IPS DF 6.9 (cell line): ENCODE measurements around the gene CENPC.
"Not testable (repeated sequence)": the region's sequence is repeated elsewhere in the genome, so short reads cannot be mapped to it uniquely, and the experiment has no call there.

Source experiments
- DNase-seq: peaks from one replicate; pipeline ENCODE4 v3.0.0-alpha.2; 2013; ENCODE audit warnings: low read depth, low spot score
- H3K27ac ChIP-seq: one replicate; pipeline ENCODE4 v1.5.1; 2013; ENCODE audit warnings: low read length, control low read depth
- H3K27me3 ChIP-seq: 2 replicates; pipeline ENCODE4 v1.6.1; 2013; ENCODE audit warnings: mild to moderate bottlenecking, low read length; ENCODE audit not compliant: control insufficient read depth, insufficient read depth
- H3K36me3 ChIP-seq: 2 replicates; pipeline ENCODE4 v1.6.1; 2013; ENCODE audit warnings: low read length; ENCODE audit not compliant: control insufficient read depth, insufficient read depth
- H3K4me1 ChIP-seq: 2 replicates; pipeline ENCODE4 v1.6.1; 2013; ENCODE audit warnings: low read length; ENCODE audit not compliant: control insufficient read depth, insufficient read depth
- H3K4me3 ChIP-seq: 2 replicates; pipeline ENCODE4 v1.5.1; 2013; ENCODE audit warnings: mild to moderate bottlenecking, low read length
- H3K9me3 ChIP-seq: 2 replicates; pipeline ENCODE4 v1.6.1; 2013; ENCODE audit warnings: low read length, inconsistent platforms; ENCODE audit not compliant: control insufficient read depth, insufficient read depth
- WGBS: extraction: QIAGEN DNeasy Blood & Tissue Kit; methylation state at CpG from one replicate; pipeline ENCODE4 v1.1.7; 2013; ENCODE audit warnings: mixed read lengths, missing lambda C conversion rate; ENCODE audit not compliant: insufficient read length, insufficient coverage; 5-methylcytosine and 5-hydroxymethylcytosine counted together

The CENPC gene

DNA sequence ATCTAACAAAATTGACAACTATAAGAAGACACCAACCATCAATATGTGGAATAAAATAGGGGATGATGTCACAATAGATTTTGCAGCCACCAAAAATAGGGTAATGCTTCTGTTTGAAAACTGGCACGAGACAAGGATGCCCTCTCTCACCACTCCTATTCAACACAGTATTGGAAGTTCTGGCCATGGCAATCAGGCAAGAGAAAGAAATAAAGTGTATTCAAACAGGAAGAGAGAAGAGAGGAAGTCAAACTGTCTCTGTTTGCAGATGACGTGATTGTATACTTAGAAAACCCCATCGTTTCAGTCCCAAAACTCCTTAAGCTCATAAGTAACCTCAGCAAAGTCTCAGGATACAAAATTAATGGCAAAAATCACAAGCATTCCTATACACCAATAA, 21.2 kb downstream of the CENPC start:
- not testable (repeated sequence) for H3K4me1 ChIP-seq, H3K4me3 ChIP-seq, H3K9me3 ChIP-seq, H3K36me3 ChIP-seq, H3K27ac ChIP-seq, H3K27me3 ChIP-seq, DNase-seq
- WGBS, result no CpG with 5 or more reads among the region's 3 CpGs

GRCh38 chr4:67522851-67523671, 22.2 kb downstream of the CENPC start:
- no CpG with 5 or more reads among the region's 10 CpGs for WGBS
- Histone ChIP-seq H3K27me3 (no peaks in the 10 kb centered on the region), H3K4me1 (no peaks in the 10 kb centered on the region), H3K36me3 (no peaks in the 10 kb centered on the region), H3K4me3 (no peak overlapping the region), H3K27ac (no peak overlapping the region), H3K9me3 (no peaks in the 10 kb centered on the region; the same call in 1 of the 2 replicates)
- DNase-seq, result no peak

- no peaks in the 10 kb centered on the region for H3K4me1 ChIP-seq
- H3K36me3 ChIP-seq, result peaks cover 3% of the 10 kb centered on the region; the same call in 1 of the 2 replicates
Observed at GRCh38 chr4:67522230-67522629, 23.1 kb downstream of the CENPC start.

DNA sequence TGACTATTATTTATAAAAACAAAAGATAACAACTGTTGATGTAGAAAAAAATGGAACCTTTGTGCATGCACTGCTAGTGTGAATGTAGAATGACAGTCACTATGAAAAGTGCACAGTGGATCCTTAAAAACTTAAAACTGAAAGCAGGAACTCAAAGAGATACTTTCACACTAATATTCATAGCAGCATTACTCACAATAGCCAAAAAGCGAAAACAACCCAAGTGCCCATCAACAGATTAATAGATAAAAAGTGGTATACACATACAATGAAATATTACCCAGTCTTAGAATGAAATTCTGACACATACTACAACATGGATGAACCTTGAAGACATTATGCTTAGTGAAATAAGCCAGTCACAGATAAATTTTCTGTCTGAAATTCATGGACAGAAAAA, 23.8 kb downstream of the CENPC start:
- no peak for DNase-seq
- H3K9me3 ChIP-seq, result no peaks in the 10 kb centered on the region; the same call in 1 of the 2 replicates
- no peaks in the 10 kb centered on the region for H3K4me1 ChIP-seq
- no peak overlapping the region for H3K27ac ChIP-seq
- no CpG with 5 or more reads among the region's 1 CpG for WGBS
- no peaks in the 10 kb centered on the region for H3K27me3 ChIP-seq
- H3K36me3 ChIP-seq, result peaks cover 3% of the 10 kb centered on the region; the same call in 1 of the 2 replicates
- no peak overlapping the region for H3K4me3 ChIP-seq

More at GRCh38 chr4:67522230-67522629, 23.1 kb downstream of the CENPC start:
- Histone ChIP-seq H3K27ac (no peak overlapping the region), H3K9me3 (no peaks in the 10 kb centered on the region; the same call in 1 of the 2 replicates), H3K27me3 (no peaks in the 10 kb centered on the region), H3K4me3 (no peak overlapping the region)
- no CpG with 5 or more reads among the region's 2 CpGs for WGBS
- DNase-seq, result no peak

DNA sequence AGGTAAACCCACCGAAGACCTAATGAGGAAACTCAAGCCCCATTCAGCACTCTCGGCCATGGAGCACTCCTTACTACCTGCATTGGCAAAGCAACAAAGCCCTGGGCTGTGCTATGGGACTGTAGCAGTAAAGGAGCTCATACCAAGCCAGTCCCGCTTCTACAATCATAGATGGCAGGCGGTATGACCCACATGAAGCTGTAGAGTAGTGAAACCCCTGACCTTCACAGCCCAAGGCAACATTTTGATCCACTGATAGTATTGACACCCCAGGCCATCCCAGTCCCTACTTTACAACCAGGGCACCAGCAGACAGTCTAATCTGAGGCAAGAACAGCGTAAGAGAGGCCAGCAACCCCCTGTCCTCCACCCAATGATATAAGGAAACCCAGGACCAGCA, 25.2 kb downstream of the CENPC start:
- Histone ChIP-seq H3K4me1 (no peaks in the 10 kb centered on the region), H3K36me3 (peaks cover 3% of the 10 kb centered on the region; the same call in 1 of the 2 replicates), H3K9me3 (no peaks in the 10 kb centered on the region; the same call in 1 of the 2 replicates), H3K27ac (no peak overlapping the region), H3K27me3 (no peaks in the 10 kb centered on the region), H3K4me3 (no peak overlapping the region)
- no CpG with 5 or more reads among the region's 5 CpGs for WGBS
- DNase-seq, result no peak

DNA sequence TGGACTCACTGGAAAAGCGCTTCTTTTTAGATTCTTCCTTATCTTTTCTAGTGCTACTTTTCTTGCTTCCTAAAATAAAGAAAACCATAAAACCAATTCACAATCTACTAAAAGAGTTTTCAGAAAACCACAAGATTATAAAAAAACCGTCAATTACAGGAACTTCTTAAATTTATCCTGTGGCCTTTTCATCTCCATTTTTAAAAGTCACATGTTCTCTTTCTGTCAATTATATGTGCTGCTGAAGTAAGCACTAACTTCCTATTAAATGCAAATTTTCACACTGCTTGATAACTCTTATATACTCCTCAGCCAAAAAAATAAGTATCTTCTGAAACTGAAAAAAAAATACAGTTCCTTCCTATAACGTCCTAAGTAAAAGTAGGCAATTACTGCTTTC, 32.8 kb downstream of the CENPC start:
- Histone ChIP-seq H3K4me1 (no peaks in the 10 kb centered on the region), H3K27ac (no peak overlapping the region), H3K27me3 (no peaks in the 10 kb centered on the region), H3K36me3 (peaks cover 2% of the 10 kb centered on the region; the same call in 1 of the 2 replicates), H3K4me3 (no peak overlapping the region), H3K9me3 (no peaks in the 10 kb centered on the region)
- no peak for DNase-seq
- 100% methylated on average over 1 of the region's 3 CpGs for WGBS

- no peaks in the 10 kb centered on the region for H3K9me3 ChIP-seq
- no peaks in the 10 kb centered on the region for H3K36me3 ChIP-seq
- H3K4me1 ChIP-seq, result no peaks in the 10 kb centered on the region
- no CpG with 5 or more reads among the region's 2 CpGs for WGBS
- H3K27ac ChIP-seq, result no peak overlapping the region
- DNase-seq, result no peak
- H3K4me3 ChIP-seq, result no peak overlapping the region
- no peaks in the 10 kb centered on the region for H3K27me3 ChIP-seq
Observed at GRCh38 chr4:67500373-67500772, 44.9 kb downstream of the CENPC start.

DNA sequence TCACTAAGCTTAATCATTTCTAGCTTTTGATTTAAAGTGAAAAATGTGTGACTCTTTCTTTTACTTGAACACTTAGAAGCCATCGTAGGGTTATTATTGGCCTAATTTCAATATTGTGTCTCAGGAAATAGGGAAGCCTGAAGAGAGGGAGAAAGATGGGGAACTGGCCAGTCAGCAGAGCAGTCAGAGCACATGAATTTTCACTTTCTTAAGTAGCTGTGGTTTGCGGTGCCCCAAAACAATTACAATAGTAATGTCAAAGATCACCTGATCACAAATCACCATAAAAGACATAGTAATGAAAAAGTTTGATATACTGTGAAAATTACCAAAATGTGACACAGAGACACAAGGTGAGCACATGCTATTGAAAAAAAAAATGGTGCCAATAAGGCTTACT, 45.5 kb downstream of the CENPC start:
- Histone ChIP-seq H3K9me3 (no peaks in the 10 kb centered on the region), H3K4me3 (no peak overlapping the region), H3K4me1 (no peaks in the 10 kb centered on the region), H3K36me3 (no peaks in the 10 kb centered on the region), H3K27ac (no peak overlapping the region), H3K27me3 (no peaks in the 10 kb centered on the region)
- DNase-seq, result no peak
- WGBS, result no CpG with 5 or more reads among the region's 2 CpGs

DNA sequence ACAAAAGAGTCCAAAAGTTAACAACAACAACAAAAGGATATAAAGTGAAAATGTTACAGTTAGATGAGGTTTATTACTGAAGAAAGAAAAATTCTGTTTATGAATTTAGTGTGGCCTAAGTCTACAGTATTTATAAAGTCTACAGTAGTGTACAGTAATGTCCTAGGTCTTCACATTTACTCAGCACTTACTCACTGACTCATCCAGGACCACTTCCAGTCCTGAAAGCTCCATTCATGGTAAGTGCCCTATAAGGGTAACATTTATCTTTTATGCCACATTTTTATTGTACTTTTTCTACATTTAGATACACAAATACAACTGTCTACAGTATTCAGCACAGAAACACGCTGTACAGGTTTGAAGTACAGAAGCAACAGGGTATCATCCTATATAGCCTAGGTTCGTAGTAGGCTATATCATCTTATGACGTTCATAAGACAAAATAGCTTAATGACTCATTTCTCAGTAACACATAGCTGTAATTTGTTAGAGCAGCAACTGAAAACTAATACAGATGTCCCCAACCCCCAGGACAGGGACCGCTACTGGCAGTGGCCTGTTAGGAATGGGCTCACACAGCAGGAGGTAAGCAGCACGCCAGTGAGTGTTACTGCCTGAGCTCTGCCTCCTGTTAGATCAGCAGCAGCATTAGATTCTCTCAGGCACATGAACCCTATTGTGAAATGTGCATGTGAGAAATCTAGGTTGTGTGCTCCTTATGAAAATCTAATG, 61.3 kb downstream of the CENPC start:
- no CpG with 5 or more reads among the region's 5 CpGs for WGBS
- H3K4me1 ChIP-seq, result no peaks in the 10 kb centered on the region
- H3K4me3 ChIP-seq, result no peak overlapping the region
- DNase-seq, result no peak
- H3K36me3 ChIP-seq, result no peaks in the 10 kb centered on the region
- no peaks in the 10 kb centered on the region for H3K27me3 ChIP-seq
- H3K9me3 ChIP-seq, result no peaks in the 10 kb centered on the region
- no peak overlapping the region for H3K27ac ChIP-seq

- Histone ChIP-seq H3K9me3 (no peaks in the 10 kb centered on the region), H3K36me3 (no peaks in the 10 kb centered on the region), H3K27me3 (no peaks in the 10 kb centered on the region), H3K4me3 (no peak overlapping the region), H3K4me1 (no peaks in the 10 kb centered on the region; the same call in 1 of the 2 replicates), H3K27ac (no peak overlapping the region)
- no peak for DNase-seq
- no CpG with 5 or more reads among the region's 3 CpGs for WGBS
Observed at GRCh38 chr4:67480810-67481209, 64.5 kb downstream of the CENPC start.
